NCI-H187 (cell line): ENCODE data around the gene PTPRK.

ENCODE experiments used
- DNase-seq, 2 experiments: peaks; one replicate each; lab custom pipeline; 2025; lab: John Stamatoyannopoulos, UW

The PTPRK gene

DNA sequence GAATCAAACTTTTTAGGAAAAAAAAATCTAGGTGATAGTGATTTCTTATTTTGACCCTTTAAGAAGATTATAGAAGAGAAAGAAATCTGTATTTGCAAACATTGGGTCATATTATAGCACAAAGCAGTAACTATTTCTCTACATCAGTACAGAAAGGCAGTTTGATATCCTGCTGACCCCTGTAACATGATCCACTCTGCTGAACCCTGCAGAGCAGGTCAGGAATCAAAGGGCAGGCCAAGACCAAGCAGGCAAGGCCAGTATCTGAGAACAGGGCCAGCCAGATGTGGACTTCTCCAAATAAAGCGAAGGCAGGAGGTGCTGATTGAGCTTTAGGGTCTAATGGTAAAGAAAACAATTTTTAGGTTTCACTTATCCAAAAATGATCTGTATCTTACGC lies 239.4 kb downstream of the PTPRK start:
- DNase-seq = no peak

- no peak for DNase-seq
Observed at GRCh38 chr6:128280066-128280465, 240.3 kb downstream of the PTPRK start.

GRCh38 chr6:128278836-128279235 lies 241.6 kb downstream of the PTPRK start:
- DNase-seq = no peak

- DNase-seq = no peak
Observed at GRCh38 chr6:128277379-128277778, 243.0 kb downstream of the PTPRK start.

DNA sequence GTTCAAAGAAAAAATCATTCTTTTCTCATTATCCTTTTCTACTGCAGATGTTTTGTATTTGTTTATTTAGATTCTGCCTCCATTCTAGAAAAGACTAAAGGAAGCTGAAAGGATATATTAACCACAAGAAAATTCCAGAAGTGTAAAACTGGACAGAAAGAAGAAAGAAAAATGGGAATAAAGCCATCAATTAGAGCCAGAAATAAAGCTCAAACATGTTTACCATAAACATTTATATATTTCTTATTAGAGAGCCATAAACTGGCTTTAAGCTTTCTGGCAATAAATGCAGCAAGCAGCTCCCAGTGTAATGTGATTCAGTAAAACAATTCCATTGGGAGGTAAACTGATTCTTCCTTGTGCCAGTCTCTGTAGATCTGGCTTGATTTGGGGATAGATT lies 244.1 kb downstream of the PTPRK start:
- no peak for DNase-seq

- no peak for DNase-seq
Observed at GRCh38 chr6:128275681-128276080, 244.7 kb downstream of the PTPRK start.

- no peak for DNase-seq
Observed at GRCh38 chr6:128275030-128275429, 245.4 kb downstream of the PTPRK start.

GRCh38 chr6:128271527-128271926 lies 248.9 kb downstream of the PTPRK start:
- no peak for DNase-seq

- no peak for DNase-seq
Observed at GRCh38 chr6:128271011-128271410, 249.4 kb downstream of the PTPRK start.

- no peak for DNase-seq
Observed at GRCh38 chr6:128266946-128267345, 253.5 kb downstream of the PTPRK start.

DNA sequence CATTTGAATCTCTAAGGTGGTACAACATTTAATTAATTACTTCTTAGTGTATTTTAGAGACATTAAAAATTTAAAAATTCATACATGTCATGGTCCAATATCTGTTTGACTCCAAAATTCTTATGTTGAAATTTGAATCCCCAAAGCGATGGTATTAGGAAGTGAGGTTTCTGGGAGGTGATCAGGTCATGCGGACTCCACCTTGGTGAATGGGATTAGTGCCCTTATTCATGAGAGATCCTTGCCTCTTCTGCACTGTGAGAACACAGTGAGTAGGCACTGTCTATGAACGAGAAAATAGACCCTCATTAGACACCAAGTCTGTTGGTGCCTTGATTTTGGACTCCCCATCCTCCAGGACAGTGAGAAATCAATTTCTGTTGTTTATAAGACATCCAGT lies 254.7 kb downstream of the PTPRK start:
- no peak for DNase-seq

- DNase-seq = no peak
Observed at GRCh38 chr6:128259730-128260685, 260.4 kb downstream of the PTPRK start.

- no peak for DNase-seq
Observed at GRCh38 chr6:128259029-128259724, 261.2 kb downstream of the PTPRK start.

- DNase-seq = no peak
Observed at GRCh38 chr6:128256095-128256494, 264.3 kb downstream of the PTPRK start.

DNA sequence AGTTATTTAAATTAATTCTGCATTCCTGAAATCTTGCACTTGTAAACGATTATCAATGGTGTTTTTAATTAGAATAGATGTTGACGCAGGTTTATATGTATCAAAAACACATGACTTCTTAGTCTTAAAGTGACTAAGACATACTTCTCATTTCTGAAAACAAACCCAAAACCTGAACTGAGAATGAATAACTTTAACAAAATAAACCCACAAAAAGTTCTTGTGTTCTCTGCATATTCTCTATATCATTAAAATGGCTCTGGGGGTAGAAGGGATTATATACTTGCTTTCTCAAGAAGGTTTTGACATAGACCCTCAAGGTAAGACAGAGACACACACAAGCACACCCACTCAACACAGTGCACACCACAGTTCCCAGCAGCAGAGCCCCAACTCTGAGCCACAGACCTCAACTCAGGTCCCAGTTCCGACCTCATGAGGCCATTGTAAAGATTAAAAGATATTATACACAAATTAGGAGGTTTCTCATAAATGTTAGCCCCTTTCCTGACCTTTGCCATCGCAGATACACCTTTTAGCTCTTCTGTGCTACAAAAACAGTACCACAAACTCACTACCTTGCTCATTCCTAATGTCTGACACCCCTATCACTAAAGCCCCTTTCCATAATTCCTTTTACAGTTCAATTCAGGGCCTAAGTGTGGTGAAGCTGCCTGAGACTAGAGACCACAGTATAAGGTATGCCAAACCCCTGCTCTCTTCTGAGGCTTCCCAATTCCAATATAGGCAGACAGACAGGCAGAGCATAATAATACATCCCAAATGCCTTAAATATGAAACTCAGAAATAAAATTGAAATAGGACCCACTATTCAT lies 267.8 kb downstream of the PTPRK start:
- DNase-seq = no peak

GRCh38 chr6:128251445-128252340 lies 268.7 kb downstream of the PTPRK start:
- no peak for DNase-seq

- no peak for DNase-seq
Observed at GRCh38 chr6:128250370-128251070, 269.9 kb downstream of the PTPRK start.

DNA sequence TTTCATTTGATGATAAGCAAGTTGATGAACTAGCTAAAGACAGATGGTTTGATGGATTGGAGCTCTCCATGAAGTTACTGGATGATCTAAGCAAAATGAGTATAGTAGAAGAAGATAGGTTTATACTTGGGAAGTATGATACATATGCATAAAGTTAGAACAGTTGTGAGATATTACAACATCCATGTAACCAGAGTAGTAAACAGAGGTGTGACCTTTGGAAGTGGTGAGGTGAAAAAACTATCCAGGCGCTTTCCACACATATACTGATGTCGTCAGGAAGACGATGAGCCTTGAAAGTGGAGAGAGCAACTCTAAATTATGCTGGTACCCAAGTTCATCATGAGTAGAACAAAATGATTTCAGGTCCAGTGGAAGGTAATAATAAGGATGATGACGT lies 271.0 kb downstream of the PTPRK start:
- no peak for DNase-seq

DNA sequence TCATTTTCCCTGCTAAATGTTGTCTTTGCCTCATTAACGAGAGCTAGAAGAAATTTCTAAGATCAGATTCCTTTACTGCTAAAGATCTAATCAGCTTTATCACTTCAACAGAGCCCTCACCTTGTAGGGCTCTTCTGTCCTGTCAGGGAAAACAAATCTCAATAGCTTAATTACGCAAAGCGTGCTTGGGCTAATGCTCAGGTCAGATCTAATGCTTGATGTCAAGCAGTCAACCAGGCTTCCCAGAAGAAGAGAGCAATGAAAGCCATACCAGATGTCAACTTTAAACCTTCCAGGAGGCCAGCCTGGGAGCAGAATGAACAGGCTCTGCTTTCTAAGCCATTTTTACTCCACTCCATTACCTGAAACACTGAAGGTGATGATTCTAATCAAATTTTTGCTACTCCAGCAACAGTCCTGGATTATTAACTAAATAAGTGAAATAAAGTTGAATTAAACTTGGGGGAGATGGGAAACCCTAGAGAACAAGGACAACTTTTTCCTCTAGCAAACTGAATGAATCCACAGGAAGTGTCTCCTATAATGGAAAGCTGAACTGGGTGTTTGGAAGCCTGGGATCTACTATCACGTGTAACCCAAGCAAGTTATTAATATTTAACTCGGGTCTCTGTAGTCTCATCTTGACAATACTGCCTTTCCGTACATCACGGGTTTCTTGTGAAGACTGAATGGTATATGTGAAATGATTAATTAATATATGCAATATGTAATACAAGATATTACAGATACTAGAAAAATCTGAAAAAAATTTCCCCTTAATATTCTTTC lies 273.7 kb downstream of the PTPRK start:
- DNase-seq = no peak
